AG20443 (cell line): Measurements from ENCODE around the gene ZNF8.
A peak's percentile ranks its signal among the peaks of the same experiment; 100 is the strongest.
"Not testable (repeated sequence)": the region's sequence is repeated elsewhere in the genome, so short reads cannot be mapped to it uniquely, and the experiment has no call there.

ENCODE experiments used
- DNase-seq: peaks from one replicate; pipeline ENCODE4 v3.0.0; 2012; ENCODE audit warnings: low spot score, mixed read lengths

Gene ZNF8

DNA sequence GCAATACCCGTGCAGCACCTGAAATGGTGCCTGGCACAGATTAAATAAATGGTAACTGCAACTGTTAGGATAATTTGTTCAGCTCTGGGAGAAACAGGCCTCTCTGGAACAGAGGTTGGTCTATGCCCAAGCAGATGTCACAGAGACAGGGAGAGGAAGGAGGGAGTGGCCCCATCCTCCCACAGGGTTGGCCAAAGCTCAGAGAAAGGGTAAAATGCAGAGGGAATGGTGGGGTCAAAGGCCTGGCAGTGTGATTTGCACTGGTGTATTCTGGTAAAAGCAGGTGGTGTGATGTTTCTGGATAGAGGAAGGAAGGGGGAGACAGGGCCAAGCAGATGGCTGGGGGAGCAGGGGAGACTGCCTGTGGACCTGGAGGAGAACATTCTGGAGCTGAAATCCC lies 57.5 kb downstream of the ZNF8 start:
- no peak for DNase-seq

DNA sequence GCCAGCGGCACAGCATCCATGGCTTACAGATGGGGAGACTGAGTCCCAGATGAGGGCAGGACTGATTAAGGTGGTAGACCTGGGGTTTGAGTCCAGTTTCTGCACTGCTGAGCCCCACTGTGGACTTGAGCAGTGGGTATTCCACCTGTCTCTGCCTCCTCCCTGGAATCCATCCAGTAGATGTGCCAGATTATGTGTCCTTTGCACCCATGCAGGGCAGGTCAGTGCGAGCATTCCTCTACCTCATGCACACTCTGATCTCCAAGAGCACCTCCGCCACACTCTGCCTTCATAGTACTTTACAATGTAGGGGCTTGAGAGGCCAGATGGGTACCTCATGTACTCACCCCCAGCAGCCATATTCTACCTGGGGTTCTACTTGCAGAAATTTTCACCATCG lies 58.1 kb downstream of the ZNF8 start:
- no peak for DNase-seq

DNA sequence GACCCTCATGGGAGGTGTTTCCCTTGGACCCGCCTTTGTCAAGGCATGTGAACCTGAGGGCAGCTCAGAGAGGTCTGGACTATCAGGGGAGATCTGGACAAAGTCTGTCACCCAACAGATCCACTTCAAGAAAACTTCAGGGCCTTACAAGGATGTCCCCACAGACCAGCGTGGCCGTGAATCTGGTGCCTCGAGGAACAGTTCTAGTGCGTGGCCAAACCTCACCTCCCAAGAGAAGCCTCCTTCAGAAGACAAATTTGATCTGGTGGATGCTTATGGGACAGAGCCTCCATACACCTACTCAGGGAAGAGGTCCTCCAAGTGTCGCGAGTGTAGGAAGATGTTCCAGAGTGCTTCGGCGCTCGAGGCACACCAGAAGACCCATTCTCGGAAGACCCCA lies 59.6 kb downstream of the ZNF8 start:
- no peak for DNase-seq

DNA sequence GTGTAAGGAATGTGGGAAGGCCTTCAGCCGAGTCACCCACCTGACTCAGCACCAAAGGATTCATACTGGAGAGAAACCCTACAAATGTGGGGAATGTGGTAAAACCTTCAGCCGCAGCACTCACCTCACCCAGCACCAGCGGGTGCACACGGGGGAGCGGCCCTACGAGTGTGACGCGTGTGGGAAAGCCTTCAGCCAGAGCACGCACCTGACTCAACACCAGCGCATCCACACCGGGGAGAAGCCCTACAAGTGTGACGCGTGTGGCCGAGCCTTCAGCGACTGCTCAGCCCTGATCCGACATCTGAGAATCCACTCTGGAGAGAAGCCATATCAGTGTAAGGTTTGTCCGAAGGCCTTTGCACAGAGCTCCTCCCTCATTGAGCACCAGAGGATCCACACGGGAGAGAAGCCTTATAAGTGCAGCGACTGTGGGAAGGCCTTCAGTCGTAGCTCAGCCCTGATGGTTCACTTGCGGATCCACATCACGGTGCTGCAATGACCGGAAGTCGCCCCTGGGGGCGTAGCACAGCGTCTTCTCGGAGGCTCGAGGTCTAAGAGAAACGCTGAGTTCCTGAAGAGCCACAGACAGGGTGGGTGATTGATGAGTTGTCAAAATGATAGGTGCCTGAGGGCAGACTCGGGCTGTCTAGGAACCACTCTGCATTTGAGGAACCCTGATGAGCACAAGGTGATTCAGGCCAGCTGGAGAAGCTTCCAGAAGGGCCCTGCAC lies 60.2 kb downstream of the ZNF8 start:
- no peak for DNase-seq

DNA sequence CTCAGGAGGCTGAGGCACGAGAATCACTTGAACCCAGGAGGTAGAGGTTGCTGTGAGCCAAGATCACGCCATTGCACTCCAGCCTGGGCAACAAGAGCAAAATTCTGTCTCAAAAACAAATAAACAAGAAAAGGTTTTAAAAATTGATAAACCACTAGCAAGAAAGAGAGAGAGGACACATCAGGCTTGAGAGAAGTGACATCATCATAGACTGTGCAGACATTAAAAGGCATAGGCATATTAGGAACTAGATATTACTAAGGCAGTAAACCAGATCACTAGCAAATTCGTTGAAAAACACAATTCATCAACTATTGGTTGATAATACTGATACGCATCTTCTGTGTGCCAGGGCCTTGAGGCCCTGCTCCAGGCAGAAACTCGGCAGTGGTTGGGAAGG lies 66.8 kb downstream of the ZNF8 start:
- no peak for DNase-seq

DNA sequence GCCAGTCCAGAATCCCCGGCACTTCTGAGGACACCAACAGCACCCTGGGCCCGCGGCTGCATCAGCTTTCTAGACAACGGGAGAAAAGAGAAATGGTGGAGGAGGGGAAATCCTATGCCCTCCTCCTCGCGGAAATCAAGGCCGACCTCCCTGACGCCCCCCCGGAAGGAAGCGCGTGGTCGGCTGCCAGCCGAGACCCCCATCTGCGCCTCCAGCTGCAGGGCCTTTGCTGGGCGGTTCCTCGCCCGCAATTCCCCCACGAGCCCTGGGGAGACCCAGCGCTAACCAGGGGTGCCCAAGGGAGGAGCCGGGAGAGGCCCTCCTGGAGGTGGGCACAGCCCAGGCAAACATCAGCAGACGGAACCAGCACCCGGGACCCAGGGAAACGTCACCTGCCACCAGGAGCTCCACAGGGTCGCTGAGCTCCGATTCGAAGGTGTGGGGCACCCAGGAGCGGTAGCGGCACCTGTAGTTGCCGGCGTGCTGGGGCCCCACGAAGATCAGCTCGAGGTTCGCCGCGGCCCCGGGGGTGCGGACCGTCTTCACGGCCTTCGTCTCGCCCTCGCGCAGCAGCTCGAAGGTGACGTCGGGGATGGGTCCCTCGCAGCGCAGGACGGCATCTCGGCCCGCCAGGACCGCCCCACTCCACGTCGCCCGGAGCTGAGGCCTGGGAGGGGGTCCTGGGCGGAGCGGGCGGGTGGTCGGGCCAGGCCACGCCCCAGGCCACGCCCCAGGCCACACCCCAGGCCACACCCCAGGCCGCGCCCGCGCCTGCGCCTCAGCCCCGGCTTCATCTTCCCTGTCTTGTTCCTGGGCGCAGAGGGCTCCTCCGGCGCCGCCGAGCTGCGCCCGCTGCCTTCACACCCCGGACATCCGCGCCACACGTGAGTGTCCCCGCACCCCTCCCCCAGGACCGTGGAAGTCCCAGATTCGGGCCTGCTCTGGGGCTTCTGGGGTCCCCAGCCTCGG lies 68.5 kb downstream of the ZNF8 start:
- peak; percentile 98 for DNase-seq

DNA sequence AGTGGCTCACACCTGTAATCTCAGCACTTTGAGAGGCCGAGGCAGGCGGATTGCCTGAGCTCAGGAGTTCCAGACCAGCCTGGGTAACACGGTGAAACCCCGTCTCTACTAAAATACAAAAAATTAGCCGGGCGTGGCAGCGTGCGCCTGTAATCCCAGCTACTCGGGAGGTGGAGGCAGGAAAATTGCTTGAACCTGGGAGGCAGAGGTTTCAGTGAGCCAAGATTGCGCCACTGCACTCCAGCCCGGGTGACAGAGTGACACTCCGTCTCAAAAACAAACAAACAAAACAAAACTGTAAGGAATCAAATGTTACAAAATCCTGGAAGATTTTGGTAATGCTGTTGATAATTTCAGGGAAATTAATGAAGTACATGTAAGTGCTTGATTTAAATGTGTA lies 69.3 kb downstream of the ZNF8 start:
- not testable (repeated sequence) for DNase-seq

DNA sequence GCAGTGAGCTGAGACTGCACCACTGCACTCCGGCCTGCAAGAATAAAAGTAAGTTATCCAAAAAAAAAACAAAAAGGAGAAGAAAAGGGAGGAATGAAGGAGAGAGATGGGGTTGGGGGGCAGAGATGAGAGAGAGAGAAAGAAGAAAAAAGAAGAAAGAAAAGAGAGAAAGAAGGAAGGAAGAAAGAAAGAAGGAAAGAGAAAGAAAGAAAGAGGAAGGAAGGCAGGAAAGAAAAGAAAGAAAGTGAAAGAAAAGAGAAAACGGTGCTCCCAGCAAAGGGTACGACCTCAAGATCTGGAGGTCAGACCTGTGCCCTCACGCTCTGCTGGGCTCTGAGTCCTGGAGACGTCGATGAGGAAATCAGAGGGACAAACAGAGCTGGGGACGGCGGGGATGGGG lies 70.8 kb downstream of the ZNF8 start:
- no peak for DNase-seq

DNA sequence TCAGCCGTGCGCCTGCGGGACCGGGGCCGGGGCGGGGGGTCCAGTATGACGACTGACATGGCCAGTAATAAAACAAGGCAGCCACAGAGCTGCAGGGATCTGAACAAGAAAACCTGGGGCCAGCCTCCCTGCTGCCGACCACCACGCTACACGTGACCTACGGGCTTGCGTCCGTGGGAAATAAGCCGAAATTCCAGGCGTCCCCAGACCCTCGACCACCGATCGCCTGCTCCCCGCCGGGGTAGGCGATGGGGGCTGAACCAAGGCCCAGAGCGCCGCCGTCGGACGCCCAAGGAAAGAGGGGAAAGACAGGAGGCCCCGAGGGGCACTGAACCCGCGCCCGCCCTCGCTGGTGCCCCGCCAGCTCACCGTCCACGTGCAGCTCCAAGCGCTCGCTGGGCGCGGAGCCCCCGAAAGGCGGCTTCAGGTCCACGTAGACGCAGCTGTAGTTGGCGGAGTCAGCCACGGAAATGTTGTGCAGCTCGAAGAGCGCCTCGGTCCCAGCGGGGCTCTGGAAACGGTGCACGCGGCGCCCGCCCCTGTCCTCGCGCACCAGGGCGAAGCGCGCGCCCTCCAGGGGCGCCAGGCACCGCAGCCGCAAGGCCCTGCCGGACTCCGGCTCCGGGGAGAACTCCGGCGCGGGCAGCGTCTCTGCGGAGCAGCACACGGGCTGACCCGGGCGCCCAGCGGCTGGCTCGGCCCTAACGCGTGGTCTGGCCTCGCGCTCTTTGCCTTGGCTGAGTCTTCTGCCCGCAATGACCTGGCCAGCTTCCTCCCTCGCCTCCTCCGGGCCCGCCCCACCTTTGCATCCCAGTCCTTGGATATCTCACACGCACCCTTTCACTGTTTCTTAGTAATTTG lies 71.5 kb downstream of the ZNF8 start:
- DNase-seq: no peak

DNA sequence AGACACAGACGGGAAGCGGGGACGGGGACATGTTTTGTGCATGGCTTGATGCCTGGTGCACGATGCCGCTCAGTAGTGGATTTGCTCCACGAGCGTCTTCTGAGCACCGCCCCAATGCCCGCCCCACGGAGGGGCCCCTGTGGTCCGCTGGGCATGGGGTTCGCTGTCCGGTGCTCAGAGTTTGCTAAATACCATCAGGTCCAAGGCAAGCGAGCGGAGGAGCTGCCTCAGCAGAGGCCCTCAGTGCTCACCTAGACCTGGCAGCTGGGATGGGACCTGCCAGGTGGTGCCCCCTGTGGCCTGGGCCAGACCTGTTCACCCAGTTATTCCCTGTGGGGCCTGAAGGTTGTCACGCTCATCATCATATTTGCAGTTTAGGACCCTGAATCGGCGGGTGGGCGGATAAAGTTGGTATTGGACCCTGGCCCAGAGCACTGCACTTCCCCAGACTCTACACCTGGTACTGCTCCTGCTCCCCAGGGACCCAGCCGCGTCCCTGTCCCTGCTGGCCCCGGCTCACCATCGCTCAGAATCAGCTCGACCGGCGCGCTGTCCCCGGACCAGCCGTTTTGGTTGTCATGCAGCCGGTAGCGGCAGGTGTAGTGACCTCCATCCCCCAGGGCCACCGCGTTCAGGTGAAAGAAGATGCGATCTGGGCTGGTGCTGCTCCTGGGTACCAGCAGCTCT lies 72.3 kb downstream of the ZNF8 start:
- no peak for DNase-seq

DNA sequence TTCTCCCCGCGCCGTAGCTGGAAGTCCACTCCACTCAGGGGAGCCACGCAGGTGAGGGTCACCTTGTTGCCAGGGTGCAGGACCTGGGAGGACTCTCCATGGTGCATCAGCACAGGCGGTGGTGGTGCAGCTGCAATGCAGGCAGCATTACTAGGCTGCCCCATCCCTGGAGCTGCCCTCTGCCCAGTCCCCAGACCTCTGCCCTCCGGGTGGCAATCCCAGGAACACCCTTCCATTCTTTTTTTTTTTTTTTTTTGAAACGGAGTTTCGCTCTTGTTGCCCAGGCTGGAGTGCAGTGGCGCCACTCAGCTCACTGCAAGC lies 72.8 kb downstream of the ZNF8 start:
- DNase-seq: no peak

DNA sequence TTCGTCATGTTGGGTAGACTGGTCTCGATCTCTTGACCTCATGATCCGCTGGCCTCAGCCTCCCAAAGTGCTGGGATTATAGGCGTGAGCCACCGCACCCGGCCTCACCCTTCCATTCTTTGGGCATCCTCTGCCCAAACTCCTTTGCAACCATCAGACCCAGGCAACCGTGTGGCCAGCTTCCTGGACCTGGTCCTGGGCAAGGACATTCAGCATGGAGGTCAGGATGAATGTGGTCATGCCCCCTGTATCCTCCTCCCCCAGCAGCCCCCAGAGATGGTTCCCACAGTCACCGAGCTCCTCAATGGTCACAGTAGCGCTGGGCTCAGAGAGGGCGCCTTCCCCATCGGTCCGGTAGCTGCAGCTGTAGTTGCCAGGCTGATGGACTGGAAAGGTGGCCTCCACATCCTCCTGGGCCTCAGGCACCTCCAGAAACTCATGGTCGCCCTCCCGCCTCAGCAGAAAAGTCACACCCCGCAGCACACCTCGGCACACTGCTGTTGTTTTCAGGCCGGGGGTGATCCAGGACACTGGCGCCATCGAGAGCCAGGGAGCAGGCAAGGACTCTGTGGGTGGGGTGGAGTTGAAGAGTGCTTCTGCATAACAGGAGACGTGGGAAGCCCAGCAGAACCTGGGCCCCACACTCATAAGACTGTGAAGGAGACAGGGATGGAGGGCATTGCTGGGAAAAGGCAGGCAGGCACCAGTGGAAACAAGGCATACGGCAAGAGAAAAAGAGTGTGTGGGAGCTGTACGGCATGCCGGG lies 73.4 kb downstream of the ZNF8 start:
- DNase-seq: no peak
